Right lung (tissue), 10 donors: ENCODE data around the gene GLT8D1. TPM values are rescaled to one million over a fixed set of nuclear protein-coding genes. Genes with fewer than 3 reads are reported as not detected.
"Not testable (repeated sequence)": the region's sequence is repeated elsewhere in the genome, so short reads cannot be mapped to it uniquely, and the experiment has no call there.

Experiments used
- DNase-seq, 2 donors: peaks; one replicate each; pipeline ENCODE4 v3.0.0-alpha.2; 2013
- long read RNA-seq, 8 donors: transcript quantifications; one replicate each; lab custom pipeline, GENCODE V29; 2026
- polyA plus RNA-seq, 5 donors: library from polyadenylated mRNA; unstranded; fragments of 120-200 nt; gene quantifications; one replicate each; pipeline versions ENCODE4 v1.2.1 to v1.2.3, GENCODE V29; 2013; ENCODE audit warnings: inconsistent platforms in 1 of 5, low replicate concordance in 1 of 5; ENCODE audit not compliant: insufficient read length in 5 of 5, insufficient read depth in 1 of 5

Gene GLT8D1, protein sequence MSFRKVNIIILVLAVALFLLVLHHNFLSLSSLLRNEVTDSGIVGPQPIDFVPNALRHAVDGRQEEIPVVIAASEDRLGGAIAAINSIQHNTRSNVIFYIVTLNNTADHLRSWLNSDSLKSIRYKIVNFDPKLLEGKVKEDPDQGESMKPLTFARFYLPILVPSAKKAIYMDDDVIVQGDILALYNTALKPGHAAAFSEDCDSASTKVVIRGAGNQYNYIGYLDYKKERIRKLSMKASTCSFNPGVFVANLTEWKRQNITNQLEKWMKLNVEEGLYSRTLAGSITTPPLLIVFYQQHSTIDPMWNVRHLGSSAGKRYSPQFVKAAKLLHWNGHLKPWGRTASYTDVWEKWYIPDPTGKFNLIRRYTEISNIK
- polyA plus RNA-seq, result 100 to 1,000 TPM; 104 to 121 (median 119) TPM
- long read RNA-seq, donor 1, transcript GLT8D1-201 (10 exons, 1,849 nt), result major isoform, 9 of 20 reads
- long read RNA-seq, donor 1, partial matches to known transcripts, result 0 of 20 reads
- long read RNA-seq, donor 1, other reads (novel, unspliced or antisense), result 7 of 20 reads
- long read RNA-seq, donor 2, transcript GLT8D1-201 (10 exons, 1,849 nt), result major isoform, 8 of 10 reads
- long read RNA-seq, donor 2, partial matches to known transcripts, result 0 of 10 reads
- long read RNA-seq, donor 2, other reads (novel, unspliced or antisense), result 0 of 10 reads
- long read RNA-seq, donor 3, transcript GLT8D1-201 (10 exons, 1,849 nt), result major isoform, 6 of 7 reads
- long read RNA-seq, donor 3, partial matches to known transcripts, result 0 of 7 reads
- long read RNA-seq, donor 3, other reads (novel, unspliced or antisense), result 0 of 7 reads
- long read RNA-seq, donor 4, transcript GLT8D1-201 (10 exons, 1,849 nt), result major isoform, 6 of 7 reads
- long read RNA-seq, donor 4, partial matches to known transcripts, result 0 of 7 reads
- long read RNA-seq, donor 4, other reads (novel, unspliced or antisense), result 0 of 7 reads
- long read RNA-seq, donor 5, transcript GLT8D1-201 (10 exons, 1,849 nt), result major isoform, 9 of 404 reads
- long read RNA-seq, donor 5, partial matches to known transcripts, result 379 of 404 reads
- long read RNA-seq, donor 5, other reads (novel, unspliced or antisense), result 8 of 404 reads
- long read RNA-seq, donor 6, transcript GLT8D1-201 (10 exons, 1,849 nt), result major isoform, 11 of 14 reads
- long read RNA-seq, donor 6, partial matches to known transcripts, result 0 of 14 reads
- long read RNA-seq, donor 6, other reads (novel, unspliced or antisense), result 0 of 14 reads
- long read RNA-seq, donor 7, transcript GLT8D1-201 (10 exons, 1,849 nt), result major isoform, 6 of 533 reads
- long read RNA-seq, donor 7, partial matches to known transcripts, result 126 of 533 reads
- long read RNA-seq, donor 7, other reads (novel, unspliced or antisense), result 399 of 533 reads
- long read RNA-seq, donor 8, partial matches to known transcripts, result 0 of 4 reads
- long read RNA-seq, donor 8, other reads (novel, unspliced or antisense), result 0 of 4 reads

DNA sequence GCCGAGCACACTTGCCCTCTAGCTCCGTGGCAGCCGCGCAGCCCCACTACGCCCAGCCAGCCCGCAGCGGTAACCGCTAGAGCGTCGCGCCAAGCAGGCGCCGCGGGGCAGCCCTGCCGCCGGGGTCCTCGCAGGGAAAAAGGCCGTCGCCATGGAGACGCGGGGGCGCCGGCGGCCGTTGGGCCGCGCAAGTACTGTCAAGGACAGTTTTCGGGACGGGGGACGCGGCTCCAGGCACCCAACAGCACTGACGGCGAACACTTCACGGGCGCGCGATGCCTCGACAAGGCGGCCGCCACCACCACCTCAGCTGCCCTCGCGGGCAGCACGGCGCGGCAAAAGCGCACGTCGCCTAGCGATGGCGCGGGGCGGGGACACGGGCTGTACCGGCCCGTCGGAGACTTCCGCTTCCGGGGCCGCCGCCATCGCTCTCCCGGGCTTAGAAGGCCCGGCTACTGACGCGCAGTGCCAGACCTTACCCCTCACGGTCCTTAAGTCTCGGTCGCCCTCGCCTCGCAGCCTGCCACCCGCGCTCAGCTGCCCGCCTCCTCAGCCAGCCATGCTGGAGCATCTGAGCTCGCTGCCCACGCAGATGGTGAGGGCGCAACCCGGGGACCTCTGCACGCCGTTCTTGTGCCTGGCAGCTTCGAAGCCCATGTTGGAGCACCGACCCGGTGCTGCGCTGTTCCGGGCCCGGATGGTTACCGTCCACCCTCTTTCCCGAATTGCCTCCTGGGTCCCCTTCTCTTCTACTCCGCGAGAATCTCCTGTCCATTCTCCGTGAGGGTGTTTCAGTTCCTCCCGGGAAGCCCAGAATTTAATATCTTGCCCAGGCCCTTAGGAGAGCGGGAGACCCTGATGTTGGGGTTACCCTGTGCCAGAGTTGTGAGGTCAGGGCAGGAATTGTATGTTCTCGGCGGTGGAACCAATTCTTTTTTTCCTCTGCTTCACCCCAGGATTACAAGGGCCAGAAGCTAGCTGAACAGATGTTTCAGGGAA lies at the start of gene GLT8D1, which contains the start of gene SPCS1:
GLT8D1 (minus strand) TSS at position 104 of the 999 bp plus-strand sequence. CDS start 5,331 bp downstream, outside the sequence.
SPCS1 (plus strand) TSS at position 419 of the 999 bp plus-strand sequence; CDS start at position 560, 141 bp downstream.
- peak; percentile 92 to 97 for DNase-seq

GRCh38 chr3:52754373-52754772 lies 48.8 kb upstream of the GLT8D1 start:
- no peak for DNase-seq

- DNase-seq, result no peak
These were observed 46.6 kb upstream of the GLT8D1 start for GRCh38 chr3:52752045-52752660.

DNA sequence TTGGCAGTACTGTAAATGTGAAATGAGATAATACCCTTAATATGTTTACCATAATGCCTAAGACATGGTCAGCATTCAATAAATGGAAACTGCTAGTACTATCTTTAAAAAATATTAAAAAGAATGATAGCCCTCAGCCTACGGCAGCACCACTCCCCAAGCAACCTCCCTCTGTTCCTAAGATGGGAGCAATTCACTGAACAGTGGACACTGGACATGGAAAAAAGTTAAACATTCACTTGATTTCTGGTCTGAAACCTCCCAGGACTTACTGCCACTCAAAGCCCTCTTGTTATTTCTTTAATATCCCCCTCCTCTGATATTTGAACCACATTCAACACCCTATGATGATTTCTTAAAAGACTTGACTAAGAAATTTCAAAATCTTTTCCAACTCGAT lies 38.1 kb upstream of the GLT8D1 start:
- DNase-seq, result no peak

- no peak for DNase-seq
These were observed 37.6 kb upstream of the GLT8D1 start for GRCh38 chr3:52743152-52743551.

DNA sequence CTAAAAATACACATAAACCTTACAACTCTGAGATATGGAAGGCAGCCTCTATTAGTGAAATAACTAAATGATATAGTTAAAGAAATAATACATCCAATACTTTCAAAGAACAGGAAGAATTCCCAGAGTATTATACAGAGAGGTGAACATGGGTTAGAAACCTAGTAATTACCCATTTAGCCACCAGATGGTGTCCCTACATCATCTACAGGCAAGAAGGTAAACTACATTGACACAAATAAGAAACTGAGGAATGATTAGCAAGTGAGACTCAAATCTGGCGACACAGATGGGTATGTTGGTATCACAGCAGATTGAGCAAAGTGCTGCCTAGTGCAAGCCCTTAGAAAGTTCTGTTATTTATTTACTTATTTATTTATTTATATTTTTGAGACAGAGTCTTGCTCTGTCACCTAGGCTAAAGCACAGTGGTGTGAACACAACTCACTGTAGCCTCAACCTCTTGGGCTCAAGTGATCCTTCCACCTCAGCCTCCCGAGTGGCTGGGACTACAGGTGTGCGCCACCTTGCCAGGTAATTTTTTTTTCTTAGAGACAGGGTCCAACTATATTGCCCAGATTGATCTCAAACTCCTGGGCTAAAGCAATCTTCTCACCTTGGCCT lies 36.9 kb upstream of the GLT8D1 start:
- DNase-seq, result peak; percentile 2 to 10

DNA sequence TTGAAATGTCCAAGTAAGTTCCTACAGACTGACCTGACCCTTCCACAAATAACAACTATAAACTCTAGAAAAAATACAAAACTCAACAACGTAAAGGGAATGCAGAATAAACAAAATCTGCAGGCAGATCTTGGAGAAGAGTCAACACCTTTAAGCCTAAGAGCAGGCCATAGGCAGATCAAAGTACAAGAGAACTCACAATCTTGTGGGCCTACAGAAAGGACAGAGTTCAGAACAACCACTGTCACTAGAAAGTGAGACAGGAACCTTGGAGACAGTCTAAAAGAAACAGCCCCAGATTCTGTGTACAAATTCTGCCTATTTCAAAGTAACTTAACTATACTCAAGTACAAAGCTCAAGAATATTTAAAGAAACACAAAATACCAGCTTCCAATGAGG lies 34.1 kb upstream of the GLT8D1 start:
- no peak for DNase-seq

GRCh38 chr3:52733256-52733891 lies 27.8 kb upstream of the GLT8D1 start:
- DNase-seq, result no peak

DNA sequence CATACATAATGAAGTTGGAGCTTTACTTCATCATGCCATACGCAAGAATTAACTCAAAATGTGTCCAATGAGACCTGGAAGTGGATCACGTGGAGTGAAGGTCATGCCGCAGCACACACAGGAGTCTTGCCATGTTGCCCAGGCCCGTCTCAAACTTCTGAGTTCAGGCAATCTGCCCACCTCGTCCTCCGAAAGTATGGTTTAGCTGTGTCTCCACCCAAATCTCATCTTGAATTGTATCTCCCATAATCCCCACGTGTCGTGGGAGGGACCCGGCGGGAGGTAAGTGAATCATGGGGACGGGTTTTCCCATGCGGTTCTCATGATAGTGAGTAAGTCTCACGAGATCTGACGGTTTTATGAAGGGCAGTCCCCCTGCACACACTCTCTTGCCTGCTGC lies 26.0 kb upstream of the GLT8D1 start:
- no peak for DNase-seq

GRCh38 chr3:52730681-52731080 lies 25.1 kb upstream of the GLT8D1 start:
- no peak for DNase-seq

DNA sequence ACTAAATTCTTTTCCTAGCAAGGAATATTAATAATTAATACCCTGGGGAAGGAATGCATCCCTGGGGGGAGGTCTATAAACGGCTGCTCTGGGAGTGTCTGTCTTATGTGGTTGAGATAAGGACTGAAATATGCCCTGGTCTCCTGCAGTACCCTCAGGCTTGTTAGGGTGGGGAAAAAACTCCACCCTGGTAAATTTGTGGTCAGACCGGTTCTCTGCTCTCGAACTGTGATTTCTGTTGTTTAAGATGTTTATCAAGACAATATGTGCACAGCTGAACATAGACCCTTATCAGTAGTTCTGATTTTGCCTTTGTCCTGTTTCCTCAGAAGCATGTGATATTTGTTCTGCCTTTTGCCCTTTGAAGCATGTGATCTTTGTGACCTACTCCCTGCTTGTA lies 23.2 kb upstream of the GLT8D1 start:
- DNase-seq, result not testable (repeated sequence)

DNA sequence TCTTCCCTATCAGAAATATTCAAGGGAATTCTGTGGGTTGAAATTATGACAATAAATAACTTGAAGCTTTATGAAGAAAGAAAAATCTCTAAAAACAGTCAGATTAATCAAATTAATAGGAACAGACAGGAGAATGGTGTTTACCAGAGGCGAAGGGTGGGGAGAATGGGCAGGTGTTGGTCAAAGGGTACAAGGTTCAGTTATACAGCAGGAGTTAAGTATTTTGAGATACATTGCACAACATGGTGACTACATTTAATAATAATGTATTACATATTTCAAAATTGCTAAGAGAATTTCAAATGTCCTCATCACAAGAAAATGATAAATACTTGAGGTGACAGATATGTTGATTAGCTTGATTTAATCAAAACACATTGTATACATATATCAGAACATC lies 18.9 kb upstream of the GLT8D1 start:
- no peak for DNase-seq

- DNase-seq, result no peak
These were observed 18.3 kb upstream of the GLT8D1 start for GRCh38 chr3:52723935-52724334.

DNA sequence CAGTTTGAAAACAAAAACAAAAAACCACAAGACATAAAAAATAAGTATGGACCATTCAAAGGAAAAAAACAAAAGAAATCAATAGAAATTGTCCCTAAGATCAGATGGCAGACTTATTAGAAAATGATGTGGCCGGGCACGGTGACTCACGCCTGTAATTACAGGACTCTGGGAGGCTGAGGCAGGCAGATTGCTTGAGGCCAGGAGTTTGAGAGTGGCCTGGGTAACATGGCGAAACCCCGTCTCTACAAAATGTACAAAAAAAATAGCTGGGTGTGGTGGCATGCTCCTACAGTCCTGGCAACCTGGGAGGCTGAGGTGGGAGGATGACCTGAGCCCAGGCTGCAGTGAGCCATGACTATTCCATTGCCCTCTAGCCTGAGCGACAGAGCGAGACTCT lies 16.9 kb upstream of the GLT8D1 start:
- DNase-seq, result no peak

DNA sequence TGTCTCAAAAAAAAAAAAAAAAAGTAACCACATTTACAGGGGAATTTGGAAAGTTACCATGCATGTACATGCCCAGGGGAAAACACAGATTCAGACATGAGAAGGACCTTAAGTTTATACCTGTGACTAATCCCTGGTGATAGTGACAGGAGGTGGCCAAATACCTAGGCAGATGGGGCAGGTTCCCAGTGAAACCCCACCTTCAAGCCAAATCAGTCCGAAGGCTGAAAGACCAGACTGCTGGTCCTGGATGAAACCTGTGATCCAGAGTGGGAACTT lies 16.1 kb upstream of the GLT8D1 start:
- no peak for DNase-seq

- DNase-seq, result no peak
These were observed 15.6 kb upstream of the GLT8D1 start for GRCh38 chr3:52721002-52721729.

DNA sequence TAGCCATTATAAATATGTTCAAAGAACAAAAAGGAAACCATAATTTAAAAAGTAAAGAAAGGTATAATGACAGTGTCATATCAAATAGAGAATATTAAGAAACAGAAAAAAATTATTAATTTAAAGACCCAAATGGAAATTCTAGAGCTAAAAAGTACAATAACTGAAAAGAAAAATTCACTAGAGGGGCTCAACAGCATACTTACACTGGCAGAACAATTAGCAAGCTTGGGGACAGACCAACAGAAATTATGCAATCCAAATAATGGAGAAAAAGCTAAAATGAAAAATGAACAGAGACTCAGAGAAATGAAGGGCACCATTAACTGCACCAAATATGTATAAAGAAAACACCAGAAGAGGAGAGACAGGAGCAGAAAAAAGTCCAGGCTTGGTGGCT lies 14.0 kb upstream of the GLT8D1 start:
- DNase-seq, result no peak

DNA sequence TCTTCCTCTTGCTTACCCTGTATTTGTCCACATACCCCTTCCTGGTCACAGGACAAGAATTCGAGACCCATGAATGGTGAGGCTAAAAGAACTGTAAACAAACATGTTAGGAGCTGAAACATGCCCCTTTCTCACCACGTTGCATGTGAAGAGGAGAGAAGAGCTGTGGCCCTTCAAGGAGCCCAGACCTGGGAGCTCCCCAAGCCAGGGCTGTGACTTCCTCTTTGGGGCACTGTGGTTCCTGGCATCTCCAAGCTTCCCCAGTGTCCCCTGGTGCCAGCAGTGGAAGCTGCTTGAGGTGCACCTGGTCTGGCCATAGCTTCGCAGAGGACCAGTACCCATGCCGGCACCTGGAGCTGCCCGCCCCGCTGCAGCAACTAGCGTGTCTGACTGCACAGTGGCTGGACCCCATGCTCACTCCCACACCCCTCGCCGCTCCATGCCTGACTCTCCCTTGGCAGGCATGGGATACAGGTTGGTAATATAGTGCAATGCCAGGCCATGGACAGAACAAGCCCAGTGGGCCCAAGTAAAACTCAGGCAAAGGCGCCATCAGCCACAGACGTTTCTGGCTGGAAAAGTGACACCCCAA lies 10.2 kb upstream of the GLT8D1 start:
- DNase-seq, result no peak
